Prostate gland (tissue), 2 donors: ENCODE data around the gene C1orf50. TPM values are rescaled to one million over a fixed set of nuclear protein-coding genes. Genes with fewer than 3 reads are reported as not detected.

Experiments used
- DNase-seq: peaks from one replicate; pipeline ENCODE4 v3.0.0-alpha.2; 2019; ENCODE audit warnings: low spot score
- H3K27ac ChIP-seq, 2 donors: fragments of 200-600 bp; sonication (generic); 2 replicates each; pipeline ENCODE4 v1.5.1; 2017 to 2019
- H3K27me3 ChIP-seq: fragments of 200-600 bp; sonication (generic); replicated peaks from 2 replicates; pipeline ENCODE4 v1.5.1; 2019; ENCODE audit not compliant: insufficient read depth
- H3K36me3 ChIP-seq, 2 donors: fragments of 200-600 bp; sonication (generic); 1 replicate in 1 of 2; 2 replicates in 1 of 2; pipeline versions ENCODE4 v1.5.1 to v1.8.1; 2017 to 2019
- H3K4me1 ChIP-seq: fragments of 200-600 bp; sonication (generic); replicated peaks from 2 replicates; pipeline ENCODE4 v1.5.1; 2019
- H3K4me3 ChIP-seq, 2 donors: fragments of 200-600 bp; sonication (generic); 2 replicates each; pipeline ENCODE4 v1.5.1; 2017 to 2019
- H3K9me3 ChIP-seq: fragments of 200-600 bp; sonication (generic); 2 replicates; pipeline ENCODE4 v1.5.1; 2017
- CTCF ChIP-seq, 4 experiments: fragments of 200-600 bp in 2 of 4; fragments of 450-650 bp in 2 of 4; sonication (generic) in 2 of 4; IDR thresholded peaks; 1 replicate in 3 of 4; 2 replicates in 1 of 4; pipeline ENCODE4 v1.5.1; 2016 to 2019; ENCODE audit warnings: antibody characterized with exemption in 4 of 4, mild to moderate bottlenecking in 2 of 4, moderate library complexity in 2 of 4
- POLR2A ChIP-seq: fragments of 450-650 bp; IDR thresholded peaks from one replicate; pipeline ENCODE4 v1.6.1; 2016; ENCODE audit warnings: antibody characterized with exemption, mild to moderate bottlenecking
- POLR2AphosphoS5 ChIP-seq: sonication (generic); formaldehyde crosslinking; IDR thresholded peaks from one replicate; pipeline ENCODE4 v1.6.1; 2017; ENCODE audit warnings: antibody characterized with exemption
- whole genome bisulfite sequencing: methylation state at CpG from one replicate; pipeline ENCODE4 v1.1.5; 2018; 5-methylcytosine and 5-hydroxymethylcytosine counted together
- intact Hi-C: fragments of 100-400 bp; cut with DNase I; formaldehyde crosslinking; loops from one replicate; pipeline ENCODE4 v1.14.2; 2022
- total RNA-seq, 2 donors: library from RNA; depleted of rRNA; stranded (reverse); fragments of >200 nt; gene quantifications; one replicate each; pipeline ENCODE4 v1.1.0, GENCODE V29; 2016

The C1orf50 gene
- total RNA-seq, 2 donors from 2014 or later = 3.3 to 3.6 TPM

DNA sequence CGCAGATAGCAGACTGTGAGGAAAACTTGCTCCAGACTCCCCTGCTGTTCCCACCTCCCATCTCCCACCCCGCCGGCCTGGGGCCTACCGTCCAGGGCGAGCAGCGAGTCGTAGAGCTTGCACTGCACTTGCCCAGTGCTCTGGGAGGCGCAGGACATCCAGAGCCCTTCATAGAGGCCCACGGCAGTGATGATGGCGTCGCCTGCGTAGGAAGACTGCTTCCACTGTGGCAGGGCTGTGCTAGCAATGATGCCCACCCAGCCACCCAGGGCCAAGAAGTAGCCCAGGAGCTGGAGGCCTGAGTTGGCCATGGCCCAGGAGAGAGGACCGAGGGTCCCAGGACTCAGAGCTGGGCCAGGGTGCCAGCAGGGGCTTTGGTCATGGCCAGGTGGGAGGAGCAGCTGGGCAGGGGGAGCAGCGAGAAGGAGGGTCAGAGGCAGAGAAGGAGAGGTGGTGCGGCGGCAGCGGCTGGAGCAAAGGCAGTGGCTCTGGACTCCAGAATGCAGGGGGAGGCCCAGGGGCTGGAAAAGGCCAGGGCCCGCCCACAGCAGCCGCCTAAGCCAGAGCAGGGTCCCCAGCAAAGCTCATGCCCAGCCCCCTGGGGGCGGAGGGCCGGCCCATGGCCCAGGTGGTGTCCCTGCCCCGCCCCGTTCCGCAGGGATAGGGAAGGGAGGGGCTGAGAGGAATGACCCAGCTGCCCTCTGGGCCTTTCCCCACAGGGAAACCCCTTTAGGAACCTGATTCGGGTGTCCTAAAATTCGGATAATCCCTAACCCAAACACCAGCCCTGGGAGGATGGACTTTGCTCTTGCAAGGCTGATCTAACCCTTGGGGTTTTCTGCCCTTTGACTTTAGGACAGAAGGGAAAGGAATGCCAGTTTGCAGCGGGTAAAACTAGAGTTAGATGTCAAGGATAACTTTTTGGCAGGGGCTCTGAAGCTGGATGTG is 27.0 kb upstream of the C1orf50 start, which contains the start of gene CLDN19:
Gene CLDN19 (minus strand): TSS at position 484 of the 948 bp plus-strand sequence. CDS start 173 bp downstream, at position 311.
- no peak within 1 kb of the TSS for H3K4me3 ChIP-seq
- no peak within 1 kb of the TSS for H3K27ac ChIP-seq
- H3K36me3 ChIP-seq = no peaks in the 10 kb centered on the region
- intact Hi-C loops = no loop called here
- DNase-seq = no peak
- H3K4me1 ChIP-seq = no peaks in the 10 kb centered on the region
- no peak for TF ChIP-seq CTCF (IDR thresholded peaks at IDR 0.05)
- H3K27me3 ChIP-seq = no peaks in the 10 kb centered on the region
- 82% methylated on average over 23 of the region's 27 CpGs for WGBS
- H3K9me3 ChIP-seq = no peaks in the 10 kb centered on the region

GRCh38 chr1:42740851-42741580 is 26.0 kb upstream of the C1orf50 start:
- Histone ChIP-seq H3K27me3 (no peaks in the 10 kb centered on the region), H3K36me3 (no peaks in the 10 kb centered on the region), H3K4me1 (no peaks in the 10 kb centered on the region), H3K4me3 (no peak overlapping the region), H3K9me3 (no peaks in the 10 kb centered on the region), H3K27ac (no peak overlapping the region)
- TF ChIP-seq POLR2AphosphoS5 = no peak
- no peak for TF ChIP-seq POLR2A
- TF ChIP-seq CTCF (IDR thresholded peaks at IDR 0.05) = no peak
- intact Hi-C loops = no loop called here
- no peak for DNase-seq
- 71% methylated on average over 19 of the region's 19 CpGs for WGBS

GRCh38 chr1:42741706-42742105 is 25.3 kb upstream of the C1orf50 start:
- 81% methylated on average over 4 of the region's 4 CpGs for WGBS
- no peak for DNase-seq
- Histone ChIP-seq H3K36me3 (no peaks in the 10 kb centered on the region), H3K4me3 (no peak overlapping the region), H3K9me3 (no peaks in the 10 kb centered on the region), H3K27ac (no peak overlapping the region), H3K27me3 (no peaks in the 10 kb centered on the region), H3K4me1 (no peaks in the 10 kb centered on the region)
- intact Hi-C loops = no loop called here
- TF ChIP-seq POLR2AphosphoS5 (no peak), POLR2A (no peak), CTCF (IDR thresholded peaks at IDR 0.05) (no peak)

DNA sequence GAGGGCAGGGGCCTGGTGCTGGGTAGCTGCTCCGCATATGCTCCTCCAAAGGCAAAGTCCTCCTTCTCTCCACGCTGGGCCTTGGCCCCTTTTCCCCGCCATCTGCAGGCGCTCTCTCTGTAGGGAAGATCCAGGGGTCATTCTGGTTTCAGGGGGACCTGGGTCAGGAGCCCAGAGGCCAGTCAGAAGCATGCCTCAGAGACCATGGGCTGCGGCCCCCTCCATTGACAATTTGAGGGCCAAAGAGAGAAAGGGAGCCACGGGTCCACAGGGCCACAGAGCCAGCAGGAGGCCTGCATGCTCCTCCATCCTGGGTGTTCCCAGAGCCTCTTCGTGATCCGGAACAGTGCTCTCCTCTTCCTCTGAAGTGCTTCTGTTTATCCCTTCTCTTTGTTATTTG is 24.9 kb upstream of the C1orf50 start:
- Histone ChIP-seq H3K36me3 (no peaks in the 10 kb centered on the region), H3K9me3 (no peaks in the 10 kb centered on the region), H3K4me3 (no peak overlapping the region), H3K4me1 (no peaks in the 10 kb centered on the region), H3K27ac (no peak overlapping the region), H3K27me3 (no peaks in the 10 kb centered on the region)
- intact Hi-C loops = no loop called here
- no peak for DNase-seq
- 86% methylated on average over 8 of the region's 8 CpGs for WGBS
- TF ChIP-seq POLR2AphosphoS5 (no peak), CTCF (IDR thresholded peaks at IDR 0.05) (no peak), POLR2A (no peak)
